Bronchial epithelial cell (primary cell): ENCODE data around the gene TSPAN18. TPM values are rescaled to one million over a fixed set of nuclear protein-coding genes. Genes with fewer than 3 reads are reported as not detected.

Source experiments
- DNase-seq: peaks from one replicate; pipeline ENCODE4 v3.0.0-alpha.2; 2010; ENCODE audit warnings: low read depth
- FAIRE-seq: peaks from 2 replicates; lab custom pipeline; 2011; peaks lifted over from hg19 to GRCh38; lab: Jason Lieb, UNC
- H3K27me3 ChIP-seq: 2 replicates; pipeline ENCODE4 v1.5.1; 2011; ENCODE audit warnings: low read length; ENCODE audit not compliant: control insufficient read depth, insufficient read depth
- H3K36me3 ChIP-seq: 2 replicates; pipeline ENCODE4 v1.5.1; 2011; ENCODE audit warnings: low read length; ENCODE audit not compliant: control insufficient read depth, insufficient read depth
- H3K4me3 ChIP-seq: 2 replicates; pipeline ENCODE4 v1.5.1; 2011; ENCODE audit warnings: mild to moderate bottlenecking, low read depth, low read length, control low read depth
- CTCF ChIP-seq: IDR thresholded peaks from 2 replicates; pipeline ENCODE4 v1.5.1; 2011; ENCODE audit warnings: mild to moderate bottlenecking, moderate library complexity, low read length, control low read depth, inconsistent platforms; ENCODE audit not compliant: insufficient read depth, severe bottlenecking
- total RNA-seq: library from RNA; depleted of rRNA; stranded (reverse); fragments of >200 nt; gene quantifications from 2 replicates; pipeline ENCODE4 v1.2.1, GENCODE V29; 2014

Gene TSPAN18
- total RNA-seq, 1 donor from 2014 or later: not detected

GRCh38 chr11:44747316-44747715, 20.6 kb downstream of the TSPAN18 start:
- DNase-seq (no peak), FAIRE-seq (no peak)
- Histone ChIP-seq H3K4me3 (no peak overlapping the region), H3K36me3 (no peaks in the 10 kb centered on the region), H3K27me3 (peaks cover 3% of the 10 kb centered on the region)
- no peak for TF ChIP-seq CTCF

- no peak for FAIRE-seq
Measured at GRCh38 chr11:44747836-44748235, 21.1 kb downstream of the TSPAN18 start.

GRCh38 chr11:44748606-44749005, 21.8 kb downstream of the TSPAN18 start:
- no peak for TF ChIP-seq CTCF
- FAIRE-seq (no peak), DNase-seq (no peak)
- Histone ChIP-seq H3K36me3 (no peaks in the 10 kb centered on the region), H3K4me3 (no peak overlapping the region), H3K27me3 (peaks cover 4% of the 10 kb centered on the region)

More at GRCh38 chr11:44747836-44748235, 21.1 kb downstream of the TSPAN18 start:
- TF ChIP-seq CTCF: no peak
- Histone ChIP-seq H3K27me3 (peaks cover 3% of the 10 kb centered on the region), H3K4me3 (no peak overlapping the region), H3K36me3 (no peaks in the 10 kb centered on the region)
- no peak for DNase-seq

- no peak for FAIRE-seq
- DNase-seq: no peak
- peaks cover 5% of the 10 kb centered on the region for H3K27me3 ChIP-seq
Measured at GRCh38 chr11:44749189-44749588, 22.4 kb downstream of the TSPAN18 start.

GRCh38 chr11:44750551-44751465, 24.0 kb downstream of the TSPAN18 start:
- peaks cover 11% of the 10 kb centered on the region for H3K27me3 ChIP-seq
- no peak for TF ChIP-seq CTCF
- H3K4me3 ChIP-seq: no peak overlapping the region
- no peak for FAIRE-seq
- H3K36me3 ChIP-seq: no peaks in the 10 kb centered on the region
- DNase-seq: no peak

More at GRCh38 chr11:44749189-44749588, 22.4 kb downstream of the TSPAN18 start:
- no peaks in the 10 kb centered on the region for H3K36me3 ChIP-seq
- no peak overlapping the region for H3K4me3 ChIP-seq
- no peak for TF ChIP-seq CTCF

- no peak for FAIRE-seq
- H3K27me3 ChIP-seq: peaks cover 7% of the 10 kb centered on the region
- no peaks in the 10 kb centered on the region for H3K36me3 ChIP-seq
- no peak for DNase-seq
- TF ChIP-seq CTCF: no peak
- H3K4me3 ChIP-seq: no peak overlapping the region
Measured at GRCh38 chr11:44752300-44752699, 25.5 kb downstream of the TSPAN18 start.
